ENCODE measurements around the gene HES3.
A peak's percentile ranks its signal among the peaks of the same experiment; 100 is the strongest.
"Not testable (repeated sequence)": the region's sequence is repeated elsewhere in the genome, so short reads cannot be mapped to it uniquely, and the experiment has no call there.

The HES3 gene

DNA sequence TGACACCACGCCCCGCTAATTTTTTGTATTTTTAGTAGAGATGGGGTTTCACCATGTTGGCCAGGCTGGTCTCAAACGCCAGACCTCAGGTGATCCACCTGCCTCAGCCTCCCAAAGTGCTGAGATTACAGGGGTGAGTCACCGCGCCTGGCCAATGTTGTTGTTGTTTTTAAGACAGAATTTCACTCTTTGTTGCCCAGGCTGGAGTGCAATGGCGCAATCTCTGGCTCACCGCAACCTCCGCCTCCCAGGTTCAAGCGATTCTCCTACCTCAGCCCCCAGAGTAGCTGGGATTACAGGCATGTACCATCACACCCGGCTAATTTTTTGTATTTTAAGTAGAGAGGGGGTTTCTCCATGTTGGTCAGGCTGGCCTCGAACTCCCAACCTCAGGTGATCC, 24.3 kb upstream of the HES3 start:
- DNase-seq, result not testable (repeated sequence)

- DNase-seq, result no peak
Measured at GRCh38 chr1:6220236-6220635, 23.7 kb upstream of the HES3 start.

- no peak for DNase-seq
Measured at GRCh38 chr1:6221210-6221784, 22.7 kb upstream of the HES3 start.

- no peak for DNase-seq
Measured at GRCh38 chr1:6222636-6223035, 21.3 kb upstream of the HES3 start.

GRCh38 chr1:6223617-6224016, 20.4 kb upstream of the HES3 start:
- DNase-seq, result no peak

GRCh38 chr1:6224718-6225117, 19.3 kb upstream of the HES3 start:
- no peak for DNase-seq

DNA sequence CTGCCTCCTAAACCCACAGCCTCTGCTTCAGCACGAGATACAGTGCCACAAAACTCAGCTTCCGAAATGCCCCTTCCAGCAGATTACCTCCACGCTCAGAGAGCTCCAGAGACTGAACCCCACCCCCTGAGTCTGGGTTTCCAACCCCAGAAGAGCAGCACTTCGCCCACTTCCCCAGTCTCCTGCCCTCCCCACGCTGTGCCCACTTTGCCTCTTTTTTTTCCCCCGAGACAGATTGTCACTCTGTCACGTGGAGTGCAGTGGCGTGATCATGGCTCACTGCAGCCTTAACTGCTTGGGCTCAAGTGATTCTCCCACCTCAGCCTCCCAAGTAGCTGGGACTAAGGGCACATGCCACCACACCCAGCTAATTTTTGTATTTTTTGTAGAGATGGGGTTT, 18.3 kb upstream of the HES3 start:
- DNase-seq, result no peak

GRCh38 chr1:6233376-6233775, 10.6 kb upstream of the HES3 start:
- DNase-seq, result no peak

- DNase-seq, result no peak
Measured at GRCh38 chr1:6234502-6235295, 9.3 kb upstream of the HES3 start.

DNA sequence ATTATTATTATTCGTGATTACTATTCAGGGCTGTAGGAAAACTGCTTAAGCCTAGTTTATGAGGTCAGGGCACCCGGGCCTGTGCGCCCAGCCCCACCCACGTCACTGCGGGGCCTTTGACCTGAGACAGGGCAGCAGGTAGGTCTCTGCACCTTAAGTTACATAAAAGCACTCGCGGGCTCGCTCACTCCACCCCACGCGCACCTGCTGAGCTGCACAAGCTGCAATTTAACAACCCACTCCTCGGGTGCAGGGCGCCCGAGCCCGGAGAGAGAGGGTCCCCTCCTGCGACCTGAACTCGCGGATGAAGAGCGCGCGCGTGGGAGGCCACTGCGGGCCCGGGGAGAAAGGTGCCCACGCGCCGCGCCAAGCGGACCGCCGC, 8.7 kb upstream of the HES3 start:
- DNase-seq, result no peak

DNA sequence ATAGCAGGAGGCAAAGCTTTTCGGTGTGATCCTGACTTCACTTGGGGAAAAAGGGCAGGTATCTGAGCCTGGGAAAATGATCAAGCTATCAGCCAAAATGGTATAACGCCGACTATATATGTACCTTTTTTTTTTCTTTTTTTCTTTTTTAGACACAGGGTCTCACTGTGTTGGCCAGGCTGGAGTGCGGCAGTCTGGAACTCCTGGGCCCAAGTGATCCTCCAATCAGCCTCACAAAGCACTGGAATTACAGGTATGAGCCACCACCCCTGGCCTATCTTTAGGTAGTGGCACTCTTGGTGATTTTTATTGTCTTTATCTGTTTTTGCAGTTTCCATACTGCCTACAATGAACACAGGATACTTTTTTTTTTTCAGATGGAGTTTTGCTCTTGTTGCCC, 6.9 kb upstream of the HES3 start:
- no peak for DNase-seq

- DNase-seq, result no peak
Measured at GRCh38 chr1:6239213-6239752, 4.7 kb upstream of the HES3 start.

- DNase-seq, result no peak
Measured at GRCh38 chr1:6239950-6240768, 3.8 kb upstream of the HES3 start.

- no peak for DNase-seq
Measured at GRCh38 chr1:6241107-6241886, 2.7 kb upstream of the HES3 start.

DNA sequence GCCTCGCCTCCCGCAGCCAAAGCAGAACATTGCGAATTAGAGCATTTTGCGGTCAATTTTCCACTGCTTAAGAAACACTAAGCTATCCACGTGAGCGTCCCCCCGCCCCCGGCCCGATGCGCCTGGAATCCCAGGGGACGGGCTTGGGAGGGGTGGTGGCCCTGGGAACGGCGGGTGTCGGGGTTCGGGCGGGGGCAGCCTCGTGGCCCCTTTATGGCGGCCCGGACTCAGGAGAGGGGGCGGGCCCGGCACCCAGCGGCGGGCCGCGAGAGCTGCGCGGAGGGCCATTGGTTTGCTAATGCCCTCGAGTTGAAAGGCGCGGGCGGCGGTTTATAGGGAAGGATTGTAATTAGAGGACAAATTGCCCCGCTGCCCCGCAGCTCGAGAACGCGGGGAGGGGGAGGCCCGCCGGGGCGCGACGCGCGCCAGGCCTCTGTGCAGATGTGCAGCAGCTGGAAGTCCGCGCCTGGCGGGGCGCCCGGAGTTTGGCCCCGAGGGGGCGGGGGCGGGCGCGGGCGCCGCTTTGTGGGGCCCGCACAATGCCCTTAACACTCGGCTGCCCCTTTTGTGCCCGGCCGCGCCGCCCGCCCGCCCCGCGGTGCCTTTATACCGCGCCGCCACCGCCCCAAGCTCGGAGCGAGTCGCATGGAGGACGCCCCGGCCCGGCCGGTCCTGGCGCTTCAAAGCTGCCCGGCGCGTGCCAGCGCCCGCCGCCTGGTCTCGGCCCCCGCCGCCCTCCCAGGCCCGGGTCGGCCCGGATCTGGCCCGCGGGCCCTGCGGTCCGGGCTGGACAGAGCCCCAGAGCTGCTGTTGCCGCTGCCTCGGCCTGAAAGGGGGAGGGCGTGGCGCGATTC, 1.9 kb upstream of the HES3 start:
- DNase-seq, result no peak

DNA sequence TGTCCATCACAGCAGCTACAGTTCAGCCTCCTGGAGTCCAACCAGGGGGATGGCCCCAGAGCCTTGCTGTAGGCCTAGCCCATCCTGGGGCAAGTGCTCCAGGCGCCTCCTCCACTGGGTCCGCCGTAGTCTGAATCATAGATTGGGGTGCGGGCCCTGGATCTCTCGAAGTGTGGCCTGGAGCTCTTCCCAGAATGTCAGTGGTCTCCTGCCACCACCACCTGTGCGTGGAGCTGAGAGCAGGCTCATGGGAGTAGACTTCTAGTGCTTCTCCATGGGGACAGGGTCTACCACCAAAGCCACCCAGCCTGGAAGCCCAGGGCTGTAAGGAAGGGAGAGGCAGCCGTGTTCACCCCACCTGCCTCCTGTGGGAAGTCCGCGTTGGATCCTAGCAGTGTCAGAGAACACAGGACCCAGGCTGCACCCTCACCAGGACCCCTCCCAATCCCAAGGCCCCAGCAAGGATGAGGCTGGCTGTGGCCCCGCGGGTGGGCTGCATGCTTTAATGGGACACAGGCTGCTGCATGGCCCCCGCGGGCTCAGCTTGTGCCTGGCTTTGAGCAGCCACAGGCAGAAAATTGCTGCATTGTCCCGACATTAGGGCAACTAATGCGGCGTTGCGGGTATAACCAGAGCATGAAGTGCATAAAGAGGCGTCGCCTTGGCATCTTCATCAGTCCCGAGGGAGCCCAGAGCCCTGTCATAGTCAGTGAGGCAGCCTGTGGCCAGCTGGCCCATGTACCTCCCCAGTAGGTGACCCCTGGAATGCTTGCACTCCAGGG, 735 bp upstream of the HES3 start:
- DNase-seq, result no peak

DNA sequence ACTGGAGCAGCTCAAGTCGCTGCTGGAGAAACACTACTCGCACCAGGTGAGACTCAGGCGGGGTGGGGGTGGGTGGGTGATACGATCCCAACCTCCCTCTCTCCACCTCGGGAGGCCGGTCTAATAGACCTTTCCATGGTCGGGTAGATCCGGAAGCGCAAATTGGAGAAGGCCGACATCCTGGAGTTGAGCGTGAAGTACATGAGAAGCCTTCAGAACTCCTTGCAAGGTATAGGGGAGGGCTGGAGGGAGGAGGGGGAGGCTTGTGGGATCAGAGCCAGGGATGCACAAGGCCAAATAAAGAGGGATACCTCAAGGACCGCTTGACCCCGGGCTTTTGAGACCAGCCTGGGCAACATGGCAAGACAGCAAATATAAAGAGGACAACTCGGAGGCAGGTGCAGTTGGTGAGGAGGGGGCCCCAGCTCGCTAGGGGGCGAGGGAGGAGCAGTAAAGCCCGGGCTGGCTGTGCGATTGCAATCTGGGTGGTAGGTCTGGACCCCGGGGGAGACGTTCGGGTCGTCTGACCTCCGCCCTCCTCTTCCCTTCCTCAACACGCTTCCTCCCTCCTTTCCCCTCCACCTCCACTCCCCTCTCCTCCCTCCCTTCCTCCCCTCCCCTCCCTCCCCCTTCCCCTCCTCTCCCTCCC, 546 bp downstream of the HES3 start:
- DNase-seq, result no peak

- DNase-seq, result peak; percentile 60 to 77 (median 73)
Measured at GRCh38 chr1:6245086-6245868, 1.3 kb downstream of the HES3 start.

GRCh38 chr1:6245869-6246496, 2.0 kb downstream of the HES3 start:
- peak in 2 of 5 donors; percentile 27 to 38 for DNase-seq

Measured in T-helper 1 cell (primary cell).